KG1 (cell line): Measurements from ENCODE around the gene NTNG1.
"Not testable (repeated sequence)": the region's sequence is repeated elsewhere in the genome, so short reads cannot be mapped to it uniquely, and the experiment has no call there.

Source experiments
- DNase-seq: peaks from one replicate; lab custom pipeline; 2025; lab: John Stamatoyannopoulos, UW

Gene NTNG1

DNA sequence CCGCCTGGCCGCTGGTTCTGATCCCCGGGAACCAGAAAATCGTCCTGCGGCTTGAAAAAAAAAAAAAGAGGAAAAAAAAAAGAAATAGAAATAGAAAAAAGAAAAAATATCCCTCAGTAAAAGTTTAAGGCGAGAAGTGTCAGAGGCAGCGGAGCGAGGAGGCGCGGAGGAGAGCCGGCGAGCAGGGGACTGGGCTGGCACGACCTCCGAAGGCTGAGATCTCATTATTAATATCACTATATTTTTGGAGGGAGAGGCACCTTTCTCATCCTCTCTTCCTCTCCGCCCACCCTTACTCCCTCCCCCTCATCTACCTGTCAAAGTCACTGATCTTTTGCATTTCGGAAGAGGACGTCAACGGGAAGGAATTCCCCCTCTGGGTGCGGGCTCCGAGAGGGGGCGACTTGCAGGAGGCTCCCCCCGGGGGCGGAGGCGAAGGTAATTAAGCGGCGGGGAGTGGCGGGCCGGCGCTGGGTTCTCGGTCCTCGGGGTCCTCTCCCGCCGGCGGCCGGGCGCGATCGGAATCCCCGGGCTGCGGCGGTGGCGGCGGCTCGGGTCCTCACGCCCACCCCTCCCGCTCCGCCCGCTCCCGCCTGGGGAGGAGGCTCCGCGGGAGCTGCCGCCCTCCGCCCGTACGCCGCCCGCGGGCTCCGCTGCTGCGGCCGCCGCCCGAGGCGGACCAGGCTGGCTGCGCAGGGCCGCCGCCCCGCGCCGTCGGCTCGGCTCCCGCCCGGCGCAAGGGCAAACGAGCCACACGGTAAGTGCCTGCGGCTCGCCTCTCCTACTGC lies at the start of gene NTNG1:
Gene NTNG1 (plus strand): TSS at position 337 of the 788 bp plus-strand sequence.
- no peak for DNase-seq

GRCh38 chr1:107091418-107091817 lies 49.4 kb upstream of the NTNG1 start:
- no peak for DNase-seq

GRCh38 chr1:107093395-107093794 lies 47.4 kb upstream of the NTNG1 start:
- DNase-seq: not testable (repeated sequence)

DNA sequence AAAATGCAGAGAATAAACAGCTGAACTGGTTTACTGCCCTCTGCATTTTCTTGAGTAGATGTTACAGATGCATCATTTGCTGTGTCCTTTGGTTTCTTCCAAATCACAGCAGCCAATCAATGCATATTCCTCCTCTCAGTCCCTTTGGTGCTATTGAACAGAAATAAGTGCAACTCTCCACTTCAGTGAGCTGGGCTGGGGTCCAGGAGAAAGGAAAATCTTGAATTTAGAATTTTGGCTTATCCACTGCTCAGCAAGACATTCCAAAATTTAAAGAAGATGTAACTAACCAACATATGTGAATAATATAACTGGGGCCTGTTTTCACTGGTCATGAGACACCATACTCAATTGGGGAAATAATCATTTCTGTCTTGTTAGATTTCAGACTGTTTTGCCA lies 45.2 kb upstream of the NTNG1 start:
- no peak for DNase-seq

GRCh38 chr1:107096690-107097089 lies 44.1 kb upstream of the NTNG1 start:
- DNase-seq: no peak

DNA sequence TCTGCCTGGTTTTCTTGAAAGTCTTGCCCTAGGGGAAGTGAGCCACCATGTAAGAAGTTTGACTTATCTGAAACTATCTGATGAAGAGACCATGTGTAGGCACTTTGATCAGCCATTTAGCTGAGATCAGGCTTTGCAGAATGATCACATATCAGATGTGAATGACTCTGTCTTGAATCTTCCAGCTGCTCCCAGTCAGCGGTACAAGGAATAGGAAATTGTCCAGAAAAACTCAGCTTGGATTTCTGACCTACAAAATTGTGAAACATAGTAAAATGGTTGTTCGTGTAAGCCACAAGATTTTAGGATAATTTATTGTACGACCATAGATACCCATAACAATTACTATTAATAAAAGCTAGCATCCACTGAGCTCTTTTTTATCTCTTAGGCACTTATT lies 41.9 kb upstream of the NTNG1 start:
- no peak for DNase-seq

DNA sequence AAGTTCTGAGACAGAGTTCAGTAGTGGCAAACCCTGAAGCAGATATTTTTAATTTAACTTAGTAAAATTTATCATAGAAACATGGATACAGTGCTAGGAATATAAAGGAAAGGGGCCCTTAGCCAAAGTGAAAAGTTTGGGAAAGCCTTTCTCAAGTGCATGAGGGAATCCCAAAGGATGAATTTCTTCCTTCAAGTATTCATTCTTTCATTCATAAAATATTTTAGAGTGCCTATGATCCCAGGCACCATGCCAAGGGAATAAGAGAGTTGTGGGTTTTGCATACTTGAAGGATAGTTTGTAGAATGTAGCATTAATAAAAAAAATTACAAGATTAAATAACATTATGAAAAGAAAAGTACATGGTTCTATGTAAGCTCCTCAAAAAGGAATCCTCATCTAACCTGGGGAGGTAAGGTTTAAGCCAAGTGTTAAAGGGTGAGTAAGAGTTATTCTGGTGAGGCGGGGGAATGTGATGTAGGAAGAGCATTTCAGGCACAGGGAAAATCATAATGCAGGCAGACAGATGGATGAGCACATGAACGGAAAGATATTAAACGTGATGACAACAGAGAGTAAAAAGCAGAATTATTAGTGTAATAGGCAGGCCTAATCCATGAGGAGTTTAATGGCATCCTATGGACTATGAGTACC lies 40.4 kb upstream of the NTNG1 start:
- DNase-seq: no peak

GRCh38 chr1:107105914-107106313 lies 34.9 kb upstream of the NTNG1 start:
- DNase-seq: no peak

- DNase-seq: no peak
These were observed 30.5 kb upstream of the NTNG1 start for GRCh38 chr1:107110326-107110725.

GRCh38 chr1:107116306-107116790 lies 24.5 kb upstream of the NTNG1 start:
- no peak for DNase-seq

- no peak for DNase-seq
These were observed 18.6 kb upstream of the NTNG1 start for GRCh38 chr1:107122225-107122624.

DNA sequence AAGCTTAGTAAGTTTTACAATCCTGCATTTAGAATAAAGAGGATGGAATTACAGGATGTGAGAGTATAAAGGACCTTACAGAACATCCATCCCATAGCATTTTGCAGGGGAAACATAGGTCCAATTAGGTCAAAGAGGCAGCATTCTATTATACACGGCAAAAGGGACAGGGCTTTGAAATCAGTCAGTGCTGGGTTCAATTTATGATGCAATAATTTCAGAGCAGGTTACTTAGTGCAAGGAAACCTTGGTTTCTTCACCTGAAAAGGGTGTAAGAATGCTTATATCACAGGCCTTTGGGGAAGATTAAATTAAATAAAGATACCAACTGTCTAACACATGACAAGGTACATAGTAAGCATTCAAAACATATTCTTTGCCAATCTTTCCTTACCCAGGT lies 17.1 kb upstream of the NTNG1 start:
- DNase-seq: no peak

- no peak for DNase-seq
These were observed 16.1 kb upstream of the NTNG1 start for GRCh38 chr1:107124694-107125093.

DNA sequence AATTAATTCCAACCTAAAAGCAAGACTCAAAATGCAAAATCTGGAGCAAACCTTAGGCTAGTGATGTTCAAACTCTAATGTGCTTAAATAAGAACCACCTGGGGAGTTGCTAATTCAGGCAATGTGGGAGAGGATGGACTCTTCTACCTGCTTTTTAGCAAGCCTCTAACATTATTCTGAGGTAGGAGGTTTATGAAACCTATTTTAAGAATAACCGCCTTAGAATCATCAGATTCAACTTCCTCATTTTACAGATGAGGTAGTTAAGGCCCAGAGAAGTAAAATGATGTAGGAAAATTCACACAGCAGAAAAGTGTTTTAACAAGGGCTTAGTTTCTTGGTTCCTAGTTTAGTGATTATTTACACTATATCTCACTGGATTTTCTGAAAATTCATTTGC lies 8.6 kb upstream of the NTNG1 start:
- no peak for DNase-seq

DNA sequence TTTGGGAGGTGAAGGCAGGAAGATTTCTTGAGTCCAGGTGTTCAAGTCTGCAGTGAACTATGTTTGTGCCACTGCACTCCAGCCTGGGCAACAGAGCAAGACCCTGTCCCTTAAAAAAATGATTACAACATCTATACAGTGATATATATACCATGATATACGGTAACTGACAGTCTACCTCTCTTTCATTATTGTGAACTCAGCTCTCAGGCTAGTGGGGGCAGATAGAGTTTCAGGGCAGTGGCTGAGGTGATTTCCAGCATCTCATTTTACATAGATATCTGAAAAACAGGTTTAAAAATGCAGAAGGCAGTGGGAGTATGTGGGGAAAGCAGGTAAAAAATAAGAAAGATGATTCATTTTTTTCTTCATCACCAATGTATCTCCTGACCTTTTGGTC lies 8.1 kb upstream of the NTNG1 start:
- no peak for DNase-seq

- no peak for DNase-seq
These were observed 5.4 kb upstream of the NTNG1 start for GRCh38 chr1:107135463-107135862.

GRCh38 chr1:107138166-107138565 lies 2.7 kb upstream of the NTNG1 start:
- no peak for DNase-seq

- DNase-seq: no peak
These were observed 1.9 kb upstream of the NTNG1 start for GRCh38 chr1:107138767-107139445.

- DNase-seq: no peak
These were observed 771 bp upstream of the NTNG1 start for GRCh38 chr1:107139833-107140702.

GRCh38 chr1:107141491-107142126 lies 770 bp downstream of the NTNG1 start:
- no peak for DNase-seq

DNA sequence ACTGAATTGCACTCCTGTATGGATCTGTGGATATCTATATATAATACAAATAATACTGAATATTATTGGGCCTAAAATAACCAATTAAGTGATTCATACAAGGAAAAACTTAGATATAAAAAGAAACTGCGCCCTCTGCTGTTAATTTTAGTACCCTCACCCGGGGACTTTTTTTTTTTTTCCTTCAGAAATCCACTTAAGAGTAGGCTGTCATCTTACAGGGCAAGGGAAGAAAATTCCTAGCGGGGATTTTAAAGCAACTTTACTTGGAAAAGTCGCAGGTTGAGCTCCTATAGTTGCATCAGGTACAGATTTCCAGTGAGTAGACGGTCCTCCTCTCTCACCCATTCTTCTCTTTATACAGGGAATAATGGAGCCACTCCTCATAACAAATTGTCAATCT lies 1.3 kb downstream of the NTNG1 start:
- peak; percentile 7 for DNase-seq
